ENCODE measurements around the gene ADD1.

Gene ADD1

GRCh38 chr4:2862528-2862927 lies 18.9 kb downstream of the ADD1 start:
- no peak for DNase-seq

GRCh38 chr4:2863649-2864048 lies 20.0 kb downstream of the ADD1 start:
- no peak for DNase-seq

- DNase-seq: no peak
Measured at GRCh38 chr4:2865196-2865780, 21.6 kb downstream of the ADD1 start.

- no peak for DNase-seq
Measured at GRCh38 chr4:2866160-2866861, 22.7 kb downstream of the ADD1 start.

- no peak for DNase-seq
Measured at GRCh38 chr4:2866891-2867290, 23.2 kb downstream of the ADD1 start.

- DNase-seq: no peak
Measured at GRCh38 chr4:2867758-2868491, 24.3 kb downstream of the ADD1 start.

GRCh38 chr4:2868877-2869487 lies 25.3 kb downstream of the ADD1 start:
- DNase-seq: no peak

GRCh38 chr4:2869659-2870058 lies 26.0 kb downstream of the ADD1 start:
- DNase-seq: no peak

- no peak for DNase-seq
Measured at GRCh38 chr4:2870082-2870481, 26.4 kb downstream of the ADD1 start.

GRCh38 chr4:2871466-2871865 lies 27.8 kb downstream of the ADD1 start:
- DNase-seq: no peak

GRCh38 chr4:2871911-2872310 lies 28.3 kb downstream of the ADD1 start:
- DNase-seq: peak; percentile 6

- no peak for DNase-seq
Measured at GRCh38 chr4:2873329-2873728, 29.7 kb downstream of the ADD1 start.

- DNase-seq: no peak
Measured at GRCh38 chr4:2874861-2875260, 31.2 kb downstream of the ADD1 start.

GRCh38 chr4:2875556-2875955 lies 31.9 kb downstream of the ADD1 start:
- no peak for DNase-seq

- no peak for DNase-seq
Measured at GRCh38 chr4:2878346-2878745, 34.7 kb downstream of the ADD1 start.

- no peak for DNase-seq
Measured at GRCh38 chr4:2879026-2879425, 35.4 kb downstream of the ADD1 start.

- DNase-seq: no peak
Measured at GRCh38 chr4:2881431-2881830, 37.8 kb downstream of the ADD1 start.

GRCh38 chr4:2882341-2882740 lies 38.7 kb downstream of the ADD1 start:
- DNase-seq: no peak

- DNase-seq: no peak
Measured at GRCh38 chr4:2886161-2886560, 42.5 kb downstream of the ADD1 start.

- DNase-seq: no peak
Measured at GRCh38 chr4:2886622-2887021, 43.0 kb downstream of the ADD1 start.

- DNase-seq: no peak
Measured at GRCh38 chr4:2887343-2887742, 43.7 kb downstream of the ADD1 start.

GRCh38 chr4:2888886-2889285 lies 45.2 kb downstream of the ADD1 start:
- no peak for DNase-seq

- DNase-seq: no peak
Measured at GRCh38 chr4:2891294-2891693, 47.6 kb downstream of the ADD1 start.

- DNase-seq: no peak
Measured at GRCh38 chr4:2893772-2894171, 50.1 kb downstream of the ADD1 start.
